Activated CD4-positive, alpha-beta T cell treated with anti-CD3 and anti-CD28 coated beads for 1 hour (primary cell): ENCODE measurements around the gene PARK7.

ENCODE experiments used
- DNase-seq: peaks from one replicate; pipeline ENCODE4 v3.0.0-alpha.2; 2020

PARK7 gene

DNA sequence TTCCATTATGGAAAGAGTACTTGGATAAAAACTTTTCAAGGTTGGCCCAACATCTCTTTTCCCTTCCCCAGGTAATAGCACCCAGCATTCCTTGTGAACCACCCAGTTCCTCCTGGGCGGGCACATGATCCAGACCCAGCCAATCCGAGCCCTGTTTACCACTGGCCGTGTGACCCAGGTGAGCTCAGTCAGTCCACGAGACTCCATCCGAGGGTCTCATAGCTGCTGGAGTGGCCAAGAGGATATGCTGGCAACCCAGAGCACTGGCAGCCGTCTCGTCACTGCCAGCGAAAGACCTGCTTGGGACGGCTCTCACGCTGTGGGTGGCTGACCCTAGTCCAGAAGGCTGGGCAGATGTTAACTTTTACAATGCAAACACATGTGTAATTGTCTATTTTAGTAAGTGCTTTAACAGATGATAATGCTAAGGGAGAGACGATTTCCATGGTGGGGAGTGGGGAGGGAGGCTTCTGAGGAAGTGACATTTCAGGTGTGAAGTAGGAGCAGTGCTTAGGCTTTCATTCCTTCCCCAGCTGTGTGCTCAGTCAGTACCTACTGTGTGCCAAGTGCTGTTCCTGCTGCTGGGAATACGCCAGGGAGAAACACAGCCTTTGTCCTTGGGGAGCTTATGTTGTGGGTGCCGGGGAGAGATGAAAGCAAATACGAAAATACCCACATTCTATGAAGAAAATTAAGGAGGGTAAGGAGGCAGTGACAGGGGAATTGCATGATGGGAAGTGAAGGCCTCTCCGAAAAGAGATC, 24.5 kb downstream of the PARK7 start:
- DNase-seq: no peak

DNA sequence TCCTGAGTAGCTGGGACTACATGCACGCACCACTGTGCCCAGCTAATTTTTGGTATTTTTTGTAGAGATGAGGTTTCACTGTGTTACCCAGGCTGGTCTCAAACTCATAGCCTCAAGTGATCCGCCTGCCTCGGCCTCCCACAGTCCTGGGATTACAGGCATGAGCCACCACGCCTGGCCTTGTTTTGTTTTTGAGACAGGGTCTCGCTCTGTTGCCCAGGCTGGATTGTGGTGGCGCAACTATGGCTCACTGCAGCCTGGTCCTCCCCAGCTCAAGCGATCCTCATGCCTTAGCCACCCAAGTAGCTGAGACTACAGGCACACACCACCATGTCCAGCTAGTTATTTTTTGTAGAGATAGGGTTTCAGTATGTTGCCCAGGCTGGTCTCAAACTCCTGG, 26.0 kb downstream of the PARK7 start:
- DNase-seq: no peak

GRCh38 chr1:7988576-7988975, 27.1 kb downstream of the PARK7 start:
- DNase-seq: no peak

GRCh38 chr1:7989762-7990428, 28.4 kb downstream of the PARK7 start:
- no peak for DNase-seq

DNA sequence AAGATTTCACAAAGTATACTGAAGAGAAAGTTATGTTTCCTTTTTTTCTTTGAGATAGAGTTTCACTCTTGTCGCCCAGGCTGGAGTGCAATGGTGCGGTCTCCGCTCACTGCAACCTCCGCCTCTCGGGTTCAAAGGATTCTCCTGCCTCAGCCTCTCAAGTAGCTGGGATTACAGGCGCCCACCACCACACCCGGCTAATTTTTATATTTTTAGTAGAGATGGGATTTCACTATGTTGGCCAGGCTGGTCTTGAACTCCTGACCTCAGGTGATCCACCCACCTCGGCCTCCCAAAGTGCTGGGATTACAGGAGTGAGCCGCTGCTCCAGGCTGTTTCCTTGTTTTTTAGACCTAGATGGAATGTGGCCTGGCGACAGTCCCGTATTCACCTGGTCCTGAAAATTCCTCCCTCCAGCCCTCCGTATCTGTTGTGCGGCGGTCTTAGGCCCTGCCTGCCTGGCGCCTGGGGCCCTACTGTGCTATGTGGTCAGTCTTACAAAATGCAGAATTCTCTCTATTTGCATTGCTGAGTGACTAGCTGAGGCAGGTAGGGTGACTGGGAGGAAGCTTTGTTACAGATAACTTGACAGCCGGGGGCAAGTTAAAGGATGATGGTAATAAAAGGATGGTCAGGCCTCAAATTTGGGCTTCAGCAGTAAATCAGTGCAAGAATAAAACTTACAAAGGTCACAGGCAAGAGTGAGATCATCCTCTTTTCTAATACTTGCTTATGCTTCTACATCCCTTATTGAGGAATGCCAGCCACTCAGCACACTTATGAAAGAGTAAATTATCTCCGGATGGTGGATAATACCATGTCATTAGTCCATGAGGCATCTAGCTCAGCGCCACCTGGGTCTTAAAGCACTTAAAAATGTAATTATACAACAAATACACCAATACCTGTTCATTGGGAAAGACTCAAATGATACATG, 30.3 kb downstream of the PARK7 start:
- no peak for DNase-seq

- no peak for DNase-seq
These were observed 31.4 kb downstream of the PARK7 start for GRCh38 chr1:7992885-7993284.

DNA sequence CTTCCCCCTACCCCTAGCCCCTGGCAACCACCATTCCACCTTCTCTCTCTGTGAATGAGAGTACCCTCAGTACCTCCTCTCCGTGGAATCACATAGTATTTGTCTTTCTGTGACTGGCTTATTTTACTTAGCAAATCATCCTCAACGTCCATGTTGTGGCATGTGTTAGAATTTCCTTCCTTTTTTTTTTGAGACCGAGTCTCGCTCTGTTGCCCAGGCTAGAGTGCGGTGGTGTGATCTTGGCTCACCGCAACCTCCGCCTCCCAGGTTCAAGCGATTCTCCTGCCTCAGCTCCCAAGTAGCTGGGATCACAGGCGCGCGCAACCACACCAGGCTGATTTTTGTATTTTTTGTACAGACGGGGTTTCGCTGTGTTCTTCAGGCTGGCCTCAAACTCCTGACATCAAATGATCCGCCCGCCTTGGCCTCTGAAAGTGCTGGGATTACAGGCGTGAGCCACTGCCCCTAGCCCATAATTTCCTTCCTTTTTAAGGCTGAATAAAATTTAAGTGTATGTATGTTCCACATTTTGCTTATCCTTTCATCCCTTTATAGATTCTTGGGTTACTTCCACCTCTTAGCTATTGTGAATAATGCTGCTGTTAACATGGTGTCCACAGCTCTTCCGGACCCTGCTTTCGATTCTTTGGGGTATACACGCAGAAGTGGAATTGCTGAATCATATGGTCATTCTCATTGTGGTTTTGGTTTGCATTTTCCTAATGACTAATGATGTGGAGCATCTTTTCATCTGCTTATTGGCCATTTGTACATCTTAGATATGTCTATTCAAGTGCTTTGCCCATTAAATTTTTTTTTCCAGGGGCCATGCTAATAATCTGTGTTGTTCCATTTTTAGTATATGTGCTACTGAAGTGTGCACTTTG, 32.3 kb downstream of the PARK7 start:
- DNase-seq: no peak

- no peak for DNase-seq
These were observed 33.3 kb downstream of the PARK7 start for GRCh38 chr1:7994827-7995226.

DNA sequence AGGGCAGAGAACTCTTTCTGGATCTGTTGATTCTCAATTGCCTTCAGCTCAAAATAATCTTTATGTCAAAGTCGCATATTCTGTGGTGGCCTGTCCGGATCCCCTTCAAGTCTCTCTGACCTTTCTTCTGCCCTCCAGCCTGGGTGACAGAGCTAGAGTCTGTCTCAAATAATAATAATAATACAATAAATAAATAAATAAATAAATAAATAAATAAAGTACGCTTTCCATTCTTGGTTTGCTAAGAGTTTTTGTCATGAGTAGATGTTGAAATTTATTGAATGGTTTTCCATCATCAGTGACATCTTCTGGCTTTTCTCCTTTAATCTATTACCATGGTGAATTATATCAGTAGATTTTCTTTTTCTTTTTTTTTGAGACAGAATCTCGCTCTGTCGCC, 33.9 kb downstream of the PARK7 start:
- DNase-seq: no peak

DNA sequence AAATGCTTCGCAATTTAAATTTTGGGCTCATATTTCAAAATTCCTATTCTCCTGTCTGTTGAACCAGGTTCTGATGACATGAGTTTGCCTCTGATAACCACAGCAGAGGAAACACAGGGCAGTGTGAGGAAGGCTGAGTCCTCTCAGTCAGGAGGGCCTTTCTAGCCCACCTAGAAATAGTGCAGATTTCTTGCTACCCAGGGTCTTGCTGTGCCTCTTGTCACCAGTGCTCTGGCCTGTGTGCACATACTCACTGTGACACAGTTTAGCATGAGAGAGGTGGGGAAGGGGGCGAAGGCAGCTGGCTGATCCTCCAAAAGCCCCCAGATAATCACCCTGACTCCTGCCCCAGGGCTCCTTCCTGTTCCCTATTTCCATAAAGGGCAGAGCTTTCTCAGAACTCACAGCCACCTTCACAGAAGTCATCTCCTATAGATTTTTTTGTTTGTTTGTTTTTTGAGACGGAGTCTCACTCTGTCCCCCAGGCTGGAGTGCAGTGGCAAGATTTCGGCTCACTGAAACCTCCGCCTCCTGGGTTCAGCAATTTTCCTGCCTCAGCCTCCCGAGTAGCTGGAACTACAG, 40.9 kb downstream of the PARK7 start:
- no peak for DNase-seq

- DNase-seq: no peak
These were observed 41.4 kb downstream of the PARK7 start for GRCh38 chr1:8002921-8003320.

- no peak for DNase-seq
These were observed 42.1 kb downstream of the PARK7 start for GRCh38 chr1:8003438-8004112.

DNA sequence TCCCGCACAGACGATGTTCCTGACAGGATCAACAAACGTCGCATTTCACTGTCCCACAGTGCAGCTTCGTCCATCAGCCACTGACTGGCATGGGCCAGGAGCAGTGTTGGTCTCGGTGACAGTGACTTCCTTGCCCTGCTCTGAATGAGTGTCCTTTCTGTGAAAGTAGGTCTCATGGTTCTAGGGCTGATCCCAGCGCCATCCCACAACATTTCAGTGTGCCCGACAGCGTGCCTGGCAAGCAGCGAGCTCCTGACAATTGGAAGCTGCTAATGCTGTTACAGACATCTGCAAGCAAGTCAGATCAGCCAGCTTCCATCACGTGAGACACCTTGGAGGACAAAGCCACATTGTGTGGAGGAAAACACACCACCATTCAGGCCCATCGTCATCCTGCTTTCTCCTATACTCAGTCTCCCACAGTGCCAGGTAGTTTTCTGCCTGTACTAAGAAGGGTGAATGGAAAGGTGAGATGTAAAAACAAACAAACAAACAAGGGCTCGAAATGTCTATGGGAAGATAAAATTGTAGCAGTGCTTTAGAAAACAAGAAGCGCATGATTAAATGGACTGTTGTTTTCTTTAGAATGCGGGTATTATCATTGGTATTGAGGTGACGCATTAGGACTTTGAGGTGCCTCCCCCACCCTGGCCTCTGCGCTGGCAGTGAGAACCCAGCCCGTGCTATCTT, 42.7 kb downstream of the PARK7 start:
- no peak for DNase-seq

DNA sequence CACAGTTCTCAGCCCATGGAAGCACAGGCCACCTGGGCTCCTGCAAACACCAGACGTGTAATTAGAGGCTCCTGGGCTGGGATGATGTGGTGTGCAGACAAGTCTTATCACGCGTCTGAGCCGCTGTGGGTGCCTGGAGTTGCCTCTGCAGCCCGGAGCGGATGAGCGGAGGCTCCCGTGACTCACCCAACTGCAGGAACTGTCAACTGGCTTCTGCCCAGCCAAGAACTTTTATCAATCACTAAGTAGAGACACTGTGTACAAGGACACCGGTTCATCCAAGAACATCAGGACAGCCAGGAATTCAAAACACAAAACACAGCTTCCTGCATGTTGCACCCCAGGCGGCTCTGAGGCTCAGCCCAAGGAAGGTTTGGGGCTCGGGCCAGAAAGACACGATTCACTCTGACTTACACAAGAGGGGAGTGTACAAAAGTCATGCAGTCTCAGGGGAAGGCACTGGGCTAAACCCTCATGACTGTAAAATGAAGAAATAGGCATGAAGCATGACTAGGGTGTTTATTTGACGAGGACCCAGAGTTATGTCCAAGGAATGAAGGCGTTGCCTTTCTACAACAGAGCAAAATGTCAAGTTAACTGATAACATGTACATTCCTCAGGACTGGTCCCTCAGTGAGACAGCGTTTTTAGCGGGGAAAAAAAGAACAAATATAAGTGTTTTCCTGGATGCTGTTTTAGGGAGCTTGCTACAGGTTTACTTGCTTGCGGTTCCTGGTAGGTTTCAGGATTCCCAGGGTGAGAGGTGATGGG, 43.5 kb downstream of the PARK7 start:
- no peak for DNase-seq

GRCh38 chr1:8006037-8006963, 44.8 kb downstream of the PARK7 start:
- no peak for DNase-seq

GRCh38 chr1:8009043-8010002, 47.8 kb downstream of the PARK7 start:
- DNase-seq: no peak

DNA sequence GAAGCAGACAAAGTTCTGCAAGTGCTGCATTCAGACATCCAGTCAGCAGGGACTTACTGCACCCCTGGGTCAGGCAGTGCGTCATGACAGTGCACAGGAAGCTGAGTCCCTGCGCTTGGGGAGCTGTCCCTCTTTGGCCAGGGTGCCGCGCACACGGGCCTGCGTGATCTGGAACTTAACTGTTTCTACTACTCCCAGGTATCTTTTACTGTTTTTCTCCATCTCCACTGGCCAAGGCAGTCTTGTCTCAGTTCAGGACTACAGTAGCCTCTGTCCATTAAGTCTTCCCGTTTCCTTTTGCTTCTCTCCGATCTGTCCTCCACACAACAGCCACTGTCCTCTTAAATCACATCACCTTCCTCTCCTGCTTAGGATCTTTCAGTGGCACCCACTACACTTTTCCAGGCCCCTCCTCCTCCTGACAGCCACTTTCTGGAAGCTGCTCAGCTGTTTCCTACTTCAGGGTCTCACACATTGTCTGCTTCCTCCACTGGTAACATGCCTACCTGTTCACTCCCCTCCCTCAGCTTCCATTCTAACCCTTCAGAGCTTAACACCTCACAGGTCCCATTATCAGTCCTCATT, 48.7 kb downstream of the PARK7 start:
- DNase-seq: no peak
